ENCODE data around the gene ZSCAN16.

ZSCAN16 gene

DNA sequence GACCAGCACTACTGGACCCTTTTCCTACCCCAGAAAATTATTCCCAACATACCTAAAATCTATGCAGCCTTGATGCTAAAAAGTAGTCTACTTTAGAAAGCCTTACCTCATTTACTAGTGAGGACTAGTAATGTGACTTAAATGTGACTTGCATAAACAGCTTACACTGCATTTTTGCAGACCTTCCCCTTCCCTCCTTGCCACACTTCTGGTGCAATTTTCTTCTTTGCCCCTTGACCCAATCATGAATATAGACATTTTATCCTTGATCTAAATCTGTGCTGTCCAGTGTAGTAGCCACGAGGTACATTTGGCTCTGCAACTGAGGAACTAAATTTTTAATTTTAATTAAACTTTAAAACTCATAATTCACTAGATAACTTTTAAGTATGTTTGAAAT, 10.3 kb downstream of the ZSCAN16 start:
- no peak for DNase-seq

DNA sequence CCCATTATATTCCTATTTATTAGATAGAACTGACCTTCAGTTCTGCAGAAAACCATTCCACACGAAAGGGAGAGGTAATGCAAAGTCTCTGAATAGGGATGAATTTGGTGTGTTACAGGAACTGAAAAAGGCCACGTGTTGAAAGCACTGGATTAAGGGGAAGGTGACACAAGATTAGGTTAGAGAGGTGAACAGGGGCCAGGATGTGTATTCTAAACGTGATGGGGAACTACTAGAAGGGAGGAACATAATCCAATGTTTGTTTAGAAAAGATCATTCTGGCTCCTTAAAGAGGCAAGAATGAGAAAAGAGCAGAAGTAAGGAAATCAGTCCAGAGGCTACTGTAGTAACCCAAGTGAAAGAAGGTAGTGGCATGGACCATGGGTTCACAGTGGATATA, 11.0 kb downstream of the ZSCAN16 start:
- no peak for DNase-seq

DNA sequence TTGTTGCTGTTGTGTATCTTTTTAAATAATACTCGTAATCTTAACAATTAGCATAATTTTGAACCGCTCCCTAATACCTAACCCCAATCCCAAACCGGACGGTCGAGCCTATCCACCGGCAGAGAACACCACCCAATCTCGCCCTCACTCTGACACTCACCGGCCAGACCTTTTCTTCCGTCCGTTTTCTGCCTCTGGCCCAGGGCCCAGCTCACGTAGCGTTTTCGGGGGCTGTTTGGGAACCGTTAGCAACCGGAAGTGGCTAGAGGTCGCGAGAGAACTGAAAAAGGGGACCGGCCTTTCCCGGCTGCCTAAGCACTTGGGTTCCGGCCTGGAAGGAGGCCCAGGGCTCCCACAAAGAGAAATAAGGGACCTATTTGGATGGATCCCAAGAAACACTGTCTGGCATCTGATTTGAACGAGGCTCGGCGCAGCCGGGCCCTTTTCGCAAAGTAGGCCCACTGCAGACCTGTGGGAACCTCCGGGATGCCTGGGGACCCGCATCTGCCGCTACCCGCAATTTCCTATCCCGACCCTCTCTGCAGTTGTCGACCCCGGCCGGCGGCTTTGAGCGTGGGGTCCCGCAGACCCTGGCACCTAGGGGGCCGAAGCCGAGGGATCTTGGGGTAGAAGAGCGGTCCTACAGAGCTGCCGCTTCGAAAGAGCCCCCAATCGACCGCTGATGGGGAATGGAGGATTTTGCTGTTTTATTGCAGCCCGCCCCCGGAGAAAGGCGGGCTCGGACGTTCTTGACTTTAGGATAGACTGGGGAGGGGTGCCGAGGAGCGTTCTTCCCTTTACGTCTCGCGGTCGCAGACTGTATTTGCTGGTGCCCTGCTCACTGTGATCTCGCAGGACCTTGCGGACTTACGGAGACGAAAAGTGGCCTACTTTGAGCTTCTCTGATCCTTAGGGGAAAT, 12.4 kb downstream of the ZSCAN16 start:
- peak; percentile 84 for DNase-seq

DNA sequence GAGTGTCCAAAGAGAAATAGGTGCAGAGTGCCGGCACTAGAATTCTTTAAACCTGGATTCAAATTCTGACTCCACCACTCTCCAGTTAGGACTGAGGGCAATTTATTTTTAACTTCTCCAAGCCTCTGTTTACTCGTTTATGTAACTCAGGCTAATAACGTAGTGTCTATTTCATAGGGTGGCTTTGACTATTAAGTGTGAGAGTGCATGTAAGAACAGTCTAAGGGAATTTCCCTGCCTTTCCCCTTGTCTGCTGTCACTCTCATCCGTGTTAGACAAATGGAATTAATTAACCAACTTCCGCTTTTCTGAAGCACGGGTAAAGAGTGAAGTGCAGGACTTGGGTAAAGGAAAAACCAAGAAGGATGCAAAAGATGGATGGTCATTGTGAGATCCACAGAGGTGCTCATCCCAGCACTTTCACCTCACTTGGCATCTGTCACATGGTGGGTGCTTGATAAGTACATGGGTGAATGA, 13.1 kb downstream of the ZSCAN16 start:
- DNase-seq, result peak; percentile 77

DNA sequence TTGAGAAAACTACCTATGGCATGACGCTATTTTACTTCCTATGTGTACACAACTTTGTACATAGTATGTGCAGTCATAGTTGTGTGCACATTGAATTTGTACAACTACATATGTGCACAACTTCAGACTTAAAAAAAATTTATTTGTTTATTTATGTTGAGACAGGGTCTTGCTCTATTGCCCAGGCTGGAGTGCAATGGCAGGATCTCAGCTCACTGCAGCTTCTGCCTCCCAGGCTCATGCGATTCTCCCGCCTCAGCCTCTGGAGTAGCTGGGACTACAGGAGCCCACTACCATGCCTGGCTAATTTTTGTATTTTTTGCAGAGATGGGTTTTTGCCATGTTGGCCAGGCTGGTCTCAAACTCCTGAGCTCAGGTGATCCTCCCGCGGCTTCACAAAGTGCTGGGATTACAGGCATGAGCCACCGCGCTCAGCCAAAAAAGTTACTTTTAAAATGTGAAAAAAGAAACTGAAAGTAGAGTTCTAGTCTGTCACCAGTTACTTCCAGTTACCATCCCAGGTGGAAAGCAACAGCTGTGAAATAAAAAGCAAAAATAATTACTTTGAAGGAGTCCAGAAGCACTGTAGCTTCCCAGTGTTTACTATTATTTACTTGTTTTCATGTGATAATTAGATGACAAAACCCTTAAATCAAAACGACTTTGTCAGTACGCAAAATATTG, 15.6 kb downstream of the ZSCAN16 start:
- DNase-seq, result peak; percentile 28

DNA sequence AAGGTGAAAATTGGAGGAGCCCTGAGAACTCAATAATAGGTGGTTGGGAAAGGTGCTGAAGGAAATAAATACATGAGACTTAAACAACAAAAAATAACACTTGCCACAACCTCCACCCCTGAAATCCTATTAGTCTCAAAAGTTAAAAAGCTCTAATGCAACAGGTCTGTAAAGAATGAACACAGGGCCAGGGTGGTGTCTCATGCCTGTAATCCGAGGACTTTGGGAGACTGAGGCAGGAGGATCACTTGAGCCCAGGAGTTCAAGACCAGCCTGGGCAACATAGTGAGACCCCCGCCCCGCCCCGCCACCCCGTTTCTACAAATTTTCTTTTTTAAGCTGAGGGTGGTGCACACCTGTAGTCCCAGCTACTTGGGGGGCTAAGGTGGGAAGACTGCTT, 16.2 kb downstream of the ZSCAN16 start:
- no peak for DNase-seq

DNA sequence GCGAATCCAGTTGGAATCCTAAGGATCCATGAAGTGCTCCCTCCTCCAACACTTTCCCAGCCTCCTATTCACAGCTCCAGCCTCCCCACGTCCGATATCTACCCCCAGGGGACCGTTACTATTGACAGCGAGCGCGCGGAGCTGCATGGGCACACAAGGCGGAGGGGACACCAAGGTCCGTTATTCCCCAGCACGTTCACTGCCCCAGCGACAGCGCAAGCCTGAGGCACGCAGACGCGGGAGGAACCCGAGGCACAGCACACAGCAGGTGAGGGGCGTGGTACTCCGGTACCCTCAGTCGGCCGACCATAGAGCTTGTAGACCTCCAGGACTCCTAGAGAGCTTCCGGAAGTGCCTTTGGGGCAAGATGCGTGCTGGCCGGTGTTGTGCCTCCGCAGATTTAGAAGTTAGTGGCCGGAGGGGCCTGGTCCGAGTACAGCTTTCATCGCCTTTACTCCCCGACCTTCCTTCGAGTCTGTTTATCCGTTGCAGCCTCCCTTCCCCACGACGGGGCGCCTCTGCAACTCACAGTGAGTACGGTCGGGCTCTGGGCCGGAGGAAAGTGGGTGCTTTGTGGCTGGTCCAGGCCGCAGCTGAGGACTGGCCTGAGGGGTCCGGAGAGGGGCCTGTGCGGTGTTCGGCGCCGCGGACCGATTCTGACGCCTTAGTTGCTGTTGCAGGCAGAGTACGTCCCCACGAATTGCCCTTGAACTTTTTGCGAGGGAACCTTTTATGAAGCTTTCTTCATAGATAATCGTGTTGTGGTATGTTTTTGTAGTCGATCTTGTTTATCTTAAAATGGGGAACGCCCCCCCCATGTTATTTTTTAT, 17.3 kb downstream of the ZSCAN16 start, which contains the start of gene ZKSCAN8:
ZKSCAN8 (plus strand) TSS at position 384 of the 830 bp plus-strand sequence. CDS start 6,525 bp downstream, outside the sequence.
- peak; percentile 89 for DNase-seq

DNA sequence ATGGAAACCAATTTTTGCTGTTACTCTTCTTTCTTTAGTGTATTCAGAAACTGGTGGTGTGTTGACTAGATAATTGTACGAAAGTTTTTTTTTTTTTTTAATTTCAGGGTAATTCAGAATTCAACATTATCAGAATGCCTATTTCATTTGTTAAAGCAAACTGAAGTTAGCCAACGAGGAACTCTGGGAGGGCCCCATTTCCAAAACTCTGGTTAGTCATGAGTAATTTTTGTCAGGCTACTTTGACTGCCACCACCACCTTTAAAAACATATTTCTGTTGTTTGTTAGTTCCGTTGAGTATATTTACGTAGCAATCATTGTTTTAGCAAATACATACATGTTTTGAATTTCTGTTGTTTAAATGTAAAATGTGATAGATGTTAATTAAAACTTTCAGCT, 18.0 kb downstream of the ZSCAN16 start:
- no peak for DNase-seq

DNA sequence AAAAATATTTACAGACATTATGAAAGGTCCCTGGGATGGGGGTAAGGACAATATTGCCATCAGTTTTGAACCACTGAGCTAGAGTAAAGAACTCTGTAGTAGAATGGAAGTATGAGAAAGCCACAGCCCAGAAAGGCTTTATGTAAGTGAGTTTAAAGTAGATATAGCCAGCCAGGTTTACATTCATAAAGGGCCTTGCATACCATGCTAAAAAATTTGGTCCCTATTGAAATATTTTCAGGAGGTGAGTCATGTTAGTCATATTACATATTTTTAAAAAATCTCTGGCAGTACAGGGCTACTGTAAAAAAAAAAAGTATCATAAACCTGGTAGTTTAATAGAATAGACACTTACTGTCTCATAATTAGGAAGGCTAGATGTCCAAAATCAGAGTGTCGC, 20.8 kb downstream of the ZSCAN16 start:
- no peak for DNase-seq

DNA sequence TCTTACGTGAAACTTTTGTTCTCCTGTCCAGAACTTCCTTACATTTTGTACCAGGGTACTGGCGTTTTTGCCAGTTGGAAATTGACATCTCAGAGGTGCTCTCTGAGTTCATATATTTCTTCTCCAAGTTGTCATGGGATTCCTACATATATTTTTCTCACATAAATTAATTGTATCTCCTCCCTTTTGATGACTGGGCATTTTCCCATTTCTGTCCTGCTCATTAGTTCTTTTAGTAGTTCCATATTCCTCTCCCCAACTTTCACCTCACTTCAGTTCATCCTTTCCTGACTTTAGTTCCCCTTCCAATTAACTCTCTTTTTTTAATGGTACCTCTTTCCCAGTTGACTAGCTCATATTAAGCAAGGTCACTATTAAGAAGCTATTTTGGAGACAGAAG, 28.1 kb downstream of the ZSCAN16 start:
- no peak for DNase-seq

DNA sequence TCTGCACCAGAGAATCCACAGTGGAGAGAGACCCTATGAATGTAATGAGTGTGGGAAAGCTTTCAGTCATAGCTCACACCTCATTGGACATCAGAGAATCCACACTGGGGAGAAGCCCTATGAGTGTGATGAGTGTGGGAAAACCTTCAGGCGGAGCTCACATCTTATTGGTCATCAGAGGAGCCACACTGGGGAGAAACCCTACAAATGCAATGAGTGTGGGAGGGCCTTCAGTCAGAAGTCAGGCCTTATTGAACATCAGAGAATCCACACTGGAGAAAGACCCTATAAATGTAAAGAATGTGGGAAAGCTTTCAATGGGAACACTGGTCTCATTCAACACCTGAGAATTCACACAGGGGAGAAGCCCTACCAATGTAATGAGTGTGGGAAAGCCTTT, 29.1 kb downstream of the ZSCAN16 start:
- no peak for DNase-seq

DNA sequence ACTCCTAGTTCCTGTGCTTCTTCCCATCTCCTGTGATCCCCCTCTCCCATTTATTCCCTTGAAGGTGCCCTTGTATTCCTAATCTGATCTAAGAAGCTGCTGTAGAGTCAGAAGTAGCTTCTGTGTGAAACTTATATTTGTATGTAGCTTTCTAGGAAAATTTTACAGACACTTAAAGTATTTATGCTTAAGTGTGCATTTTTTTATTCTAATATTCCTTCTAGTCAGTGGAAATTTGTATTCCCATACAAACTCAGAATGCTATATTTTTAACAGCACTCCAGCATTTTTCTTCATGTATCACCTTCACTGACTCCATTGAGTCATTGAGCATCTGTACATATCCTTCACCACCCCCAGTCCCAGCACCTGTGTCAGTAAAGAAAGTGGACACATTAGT, 29.9 kb downstream of the ZSCAN16 start:
- DNase-seq, result no peak

DNA sequence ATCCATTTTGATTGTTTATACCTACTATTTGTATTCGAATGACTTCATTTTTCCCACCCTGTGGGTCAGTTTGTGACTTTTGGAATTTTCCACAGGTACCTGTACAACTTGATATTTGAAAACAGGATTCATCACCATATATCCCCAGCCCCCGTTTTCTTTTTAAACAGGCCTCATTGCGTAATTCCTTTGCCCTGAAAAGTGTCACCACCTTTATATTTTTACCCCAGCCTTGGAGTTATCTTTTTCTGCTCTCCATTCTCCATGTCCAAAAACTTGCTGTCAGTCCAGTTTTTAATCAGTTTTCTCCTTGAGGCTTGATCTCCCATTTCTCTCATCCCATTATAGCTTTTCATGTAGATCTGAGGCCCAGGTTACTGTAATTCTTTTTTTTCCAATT, 33.9 kb downstream of the ZSCAN16 start:
- DNase-seq, result no peak

DNA sequence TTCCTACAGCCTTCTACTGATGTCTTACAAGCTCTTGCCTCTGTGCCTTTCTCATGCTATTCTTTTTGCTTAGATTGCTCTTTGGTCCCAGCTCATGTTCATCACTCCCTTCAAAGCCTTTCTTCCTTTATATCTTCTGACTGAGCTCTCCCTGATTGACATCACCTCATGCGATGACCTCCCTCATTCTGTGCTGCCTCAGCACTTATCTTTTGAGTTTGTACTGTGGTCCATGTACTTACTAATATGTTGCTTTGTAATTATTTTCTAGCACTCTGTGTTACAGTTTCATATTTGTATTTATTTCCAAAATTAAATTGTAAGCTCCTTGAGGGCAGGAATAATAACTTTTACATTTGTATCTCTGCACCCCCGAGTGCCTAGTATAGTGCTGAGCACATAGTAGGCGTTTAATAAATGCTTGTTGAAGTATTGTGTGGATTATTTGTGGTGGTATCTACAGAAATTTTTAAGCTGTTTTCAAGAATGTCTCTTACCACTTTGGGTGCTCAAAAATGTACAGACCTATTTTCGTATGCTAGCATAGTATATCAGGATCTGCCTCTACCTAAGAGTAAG, 34.7 kb downstream of the ZSCAN16 start:
- DNase-seq, result no peak

DNA sequence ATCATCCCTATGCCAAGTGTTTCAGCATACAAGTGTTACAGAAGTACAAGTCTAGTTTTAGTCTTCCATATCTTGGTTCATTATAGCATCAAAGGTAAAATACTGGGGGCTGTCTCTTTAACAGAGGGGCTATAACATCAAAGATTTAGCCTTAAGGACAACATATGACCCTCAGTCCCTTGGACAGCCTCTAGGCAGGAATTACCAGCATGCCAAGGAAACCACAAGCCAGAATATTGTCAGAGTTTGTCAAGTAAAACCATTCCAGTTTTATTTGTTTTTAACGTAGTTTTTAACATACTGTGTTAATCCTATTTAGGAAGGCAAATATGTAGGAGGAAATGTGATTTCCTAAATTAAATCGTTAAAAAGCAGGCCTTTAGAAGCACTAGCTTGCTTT, 35.8 kb downstream of the ZSCAN16 start:
- DNase-seq, result no peak

DNA sequence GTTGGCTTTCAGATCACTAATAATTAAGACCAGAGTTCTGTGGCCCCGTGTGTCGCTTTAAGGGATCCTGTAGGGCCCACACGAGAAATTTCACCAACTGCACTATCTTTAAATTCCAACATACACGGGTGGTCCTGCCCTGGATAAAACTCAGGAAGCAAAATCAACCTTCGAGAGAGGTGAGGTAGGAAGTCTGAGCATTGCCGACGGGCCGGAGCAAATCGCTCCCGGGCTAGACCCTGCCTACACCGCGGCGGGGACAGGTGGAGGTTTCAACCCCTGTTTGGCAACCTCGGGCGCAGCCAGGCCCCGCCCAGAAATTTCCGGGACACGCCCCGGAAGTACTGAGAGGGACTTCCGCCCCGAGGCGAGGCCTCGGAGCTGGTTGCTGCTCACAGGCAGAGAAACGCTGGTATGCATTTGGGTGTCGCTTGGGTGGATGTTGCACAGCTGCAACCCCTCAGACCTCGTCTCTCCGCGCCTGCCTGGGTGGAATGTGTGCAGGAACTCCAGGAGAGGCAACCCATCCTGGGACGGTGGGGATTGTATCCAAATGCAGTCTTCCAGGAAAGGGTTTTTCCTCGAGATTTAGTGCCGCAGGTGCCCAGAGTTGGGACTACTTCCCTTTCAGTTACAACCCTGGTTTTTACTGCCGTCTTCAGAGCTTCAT, 37.1 kb downstream of the ZSCAN16 start:
- peak; percentile 88 for DNase-seq

DNA sequence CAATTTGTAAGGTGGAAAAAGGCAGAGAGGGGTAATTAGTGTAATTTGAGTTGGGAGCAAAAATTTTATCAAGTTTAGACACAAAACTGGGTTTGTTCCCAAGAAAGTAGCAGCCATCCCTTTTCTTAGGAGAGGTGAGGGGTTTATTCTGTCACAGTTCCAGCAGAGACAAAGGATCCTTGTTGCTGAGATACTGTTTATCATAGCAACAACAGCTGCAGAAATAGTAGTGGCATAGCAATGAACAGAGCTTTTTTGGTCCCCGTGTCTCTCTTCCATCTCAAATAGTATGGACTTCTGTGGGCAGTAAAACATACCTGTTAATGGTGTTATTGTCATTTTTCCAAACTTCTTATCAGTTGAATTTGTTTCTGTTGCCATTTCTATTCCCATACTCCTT, 41.2 kb downstream of the ZSCAN16 start:
- no peak for DNase-seq

DNA sequence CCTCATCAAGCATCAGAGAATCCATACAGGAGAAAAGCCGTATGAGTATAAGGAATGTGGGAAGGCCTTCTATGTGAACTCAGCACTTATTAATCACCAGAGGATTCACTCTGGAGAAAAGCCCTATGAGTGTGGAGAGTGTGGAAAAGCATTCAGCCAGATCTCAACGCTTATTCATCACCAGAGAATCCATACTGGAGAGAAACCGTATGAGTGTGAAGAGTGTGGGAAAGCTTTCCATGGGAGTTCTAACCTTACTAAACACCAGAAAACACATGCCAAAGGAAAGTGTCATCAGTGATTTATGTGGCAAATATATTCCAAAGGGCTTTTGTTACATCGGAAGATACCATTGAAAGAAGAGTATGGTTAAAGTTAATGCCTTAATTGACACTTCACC, 42.7 kb downstream of the ZSCAN16 start:
- no peak for DNase-seq

DNA sequence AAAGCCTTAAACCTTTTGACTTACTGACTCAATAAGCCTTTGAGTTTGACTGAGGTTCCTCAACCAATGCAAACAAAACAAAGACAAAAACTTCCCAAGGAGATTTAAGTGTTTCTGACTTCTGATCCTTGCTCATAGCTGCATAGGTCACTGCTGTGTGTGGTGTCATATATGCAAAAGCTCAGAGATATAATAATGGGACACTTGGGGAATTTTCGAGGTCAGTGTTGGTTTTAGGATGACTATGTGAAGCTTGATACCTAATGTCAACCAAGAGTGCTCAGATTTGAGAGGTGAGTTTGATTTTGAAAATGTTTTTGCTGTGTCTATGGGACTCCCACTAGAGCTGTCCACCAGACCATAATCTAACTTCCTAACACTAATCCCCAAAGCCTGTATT, 43.5 kb downstream of the ZSCAN16 start:
- DNase-seq, result no peak

DNA sequence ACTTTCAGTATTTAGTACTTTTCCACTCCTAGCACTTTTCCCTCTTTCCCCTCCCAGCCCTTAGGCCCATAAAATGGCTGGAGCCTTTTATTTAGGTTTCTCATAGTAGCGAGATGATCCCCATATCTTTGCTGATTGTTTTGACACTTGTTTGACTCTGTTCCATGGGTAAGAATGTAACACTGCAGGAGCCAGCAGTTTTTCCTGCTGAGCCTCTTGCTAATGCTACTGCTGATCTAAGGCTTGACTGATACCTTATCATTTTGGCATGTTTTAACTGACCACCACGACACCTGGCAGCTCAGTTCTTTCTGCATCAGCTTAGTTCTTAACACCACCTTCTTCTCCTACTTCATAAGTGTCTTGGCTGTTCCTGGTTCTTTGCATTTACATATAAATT, 46.9 kb downstream of the ZSCAN16 start:
- no peak for DNase-seq

DNA sequence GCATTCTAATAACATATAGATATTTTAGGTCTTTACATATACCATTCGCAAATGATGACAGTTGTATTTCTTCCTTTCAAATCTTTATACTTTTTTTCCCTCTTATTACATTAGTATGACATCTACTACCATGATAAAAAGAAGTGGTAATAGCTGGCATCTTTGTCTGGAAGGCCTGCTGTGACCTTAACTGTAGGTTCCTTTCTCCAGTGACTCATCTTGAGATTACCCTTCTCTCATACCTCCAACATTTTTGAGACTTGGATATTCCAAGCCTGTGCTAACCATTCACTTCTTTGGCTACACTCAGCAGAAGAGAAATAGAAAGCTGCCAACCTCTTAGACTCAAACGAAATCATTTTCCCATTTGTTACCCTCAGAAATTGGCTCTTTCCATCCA, 47.6 kb downstream of the ZSCAN16 start:
- no peak for DNase-seq

DNA sequence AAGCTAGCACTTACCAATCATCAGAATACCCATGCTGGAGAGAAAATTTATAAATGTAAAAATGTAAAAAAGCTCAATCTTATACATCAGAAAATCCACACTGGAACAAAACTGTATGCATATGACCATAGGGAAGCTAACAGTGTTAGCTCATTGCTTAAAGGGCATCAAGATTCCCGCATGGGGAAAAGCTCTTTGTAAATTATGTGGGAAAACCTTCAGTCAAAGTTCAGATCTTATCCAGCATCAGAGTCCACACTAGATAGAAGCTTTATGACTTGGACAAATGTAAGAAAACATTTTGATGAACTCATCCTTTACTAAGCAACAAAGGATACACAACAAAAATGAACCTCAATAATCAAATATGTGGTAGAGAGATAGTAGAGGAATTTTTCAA, 52.0 kb downstream of the ZSCAN16 start:
- no peak for DNase-seq
